SK-N-SH (cell line): ENCODE measurements around the gene CDK8. TPM values are rescaled to one million over a fixed set of nuclear protein-coding genes. Genes with fewer than 3 reads are reported as not detected.
A peak's percentile ranks its signal among the peaks of the same experiment; 100 is the strongest.

Experiments used
- CTCF ChIA-PET: fragments of 300-600, 350-600 bp; formaldehyde crosslinking; extraction: SDS; loops from one replicate; lab custom pipeline; 2021; lab: Yijun Ruan, JAX
- POLR2A ChIA-PET: fragments of 350-600 bp; sonication (Branson Sonifier 250); formaldehyde crosslinking; extraction: SDS; loops from one replicate; lab custom pipeline; 2020; ENCODE audit warnings: antibody characterized with exemption, inconsistent platforms; lab: Yijun Ruan, JAX
- DNase-seq: peaks from one replicate; pipeline ENCODE4 v3.0.0; 2012
- H2AFZ ChIP-seq: fragments of 200-600 bp; sonication (generic); 2 replicates; pipeline ENCODE4 v1.8.1; 2016; ENCODE audit warnings: antibody characterized with exemption, mild to moderate bottlenecking, low read depth
- H3F3A ChIP-seq: fragments of 200-600 bp; sonication (generic); replicated peaks from 2 replicates; pipeline ENCODE3; 2016; ENCODE audit warnings: antibody characterized with exemption, mild to moderate bottlenecking; ENCODE audit not compliant: insufficient read depth
- H3K27ac ChIP-seq, 2 experiments: fragments of 200-500 bp in 1 of 2; fragments of 200-600 bp in 1 of 2; sonication (Bioruptor generic) in 1 of 2; sonication (generic), shearing (Covaris generic) in 1 of 2; 2 replicates each; pipeline versions ENCODE4 v1.5.1 to v1.6.1; 2014 to 2016; ENCODE audit warnings: low read depth in 2 of 2, inconsistent platforms in 1 of 2, low read length in 1 of 2, mild to moderate bottlenecking in 1 of 2, mixed read lengths in 1 of 2
- H3K27me3 ChIP-seq: fragments of 200-600 bp; sonication (generic), shearing (Covaris generic); 2 replicates; pipeline ENCODE4 v1.6.1; 2016; ENCODE audit warnings: mixed run types; ENCODE audit not compliant: insufficient read depth
- H3K36me3 ChIP-seq, 2 experiments: fragments of 200-500 bp in 1 of 2; fragments of 200-600 bp in 1 of 2; sonication (Bioruptor generic) in 1 of 2; sonication (generic) in 1 of 2; replicated peaks in 1 of 2; 2 replicates each; pipeline versions ENCODE3 to v1.5.1; 2014 to 2016; ENCODE audit warnings: low read length in 1 of 2, mild to moderate bottlenecking in 1 of 2; ENCODE audit not compliant: insufficient read depth in 2 of 2, control insufficient read depth in 1 of 2
- H3K4me1 ChIP-seq, 2 experiments: fragments of 200-500 bp in 1 of 2; fragments of 200-600 bp in 1 of 2; sonication (Bioruptor generic) in 1 of 2; sonication (generic), shearing (Covaris generic) in 1 of 2; 2 replicates each; pipeline versions ENCODE4 v1.5.1 to v1.6.1; 2014 to 2016; ENCODE audit warnings: low read depth in 1 of 2, low read length in 1 of 2, mixed run types in 1 of 2; ENCODE audit not compliant: insufficient read depth in 2 of 2, control insufficient read depth in 1 of 2
- H3K4me2 ChIP-seq: fragments of 200-600 bp; sonication (generic), shearing (Covaris generic); 2 replicates; pipeline ENCODE4 v1.6.1; 2017; ENCODE audit warnings: mixed run types
- H3K4me3 ChIP-seq, 2 experiments: fragments of 200-500 bp in 1 of 2; fragments of 200-600 bp in 1 of 2; sonication (Bioruptor generic) in 1 of 2; sonication (generic), shearing (Covaris generic) in 1 of 2; 2 replicates each; pipeline versions ENCODE4 v1.5.1 to v1.8.1; 2014 to 2016; ENCODE audit warnings: low read depth in 2 of 2, inconsistent platforms in 1 of 2, low read length in 1 of 2, mild to moderate bottlenecking in 1 of 2, mixed read lengths in 1 of 2, moderate library complexity in 1 of 2
- H3K79me2 ChIP-seq: fragments of 200-600 bp; sonication (generic); 2 replicates; pipeline ENCODE4 v1.8.1; 2017; ENCODE audit warnings: mild to moderate bottlenecking; ENCODE audit not compliant: insufficient read depth
- H3K9ac ChIP-seq: fragments of 200-600 bp; sonication (generic); 2 replicates; pipeline ENCODE4 v1.6.1; 2017; ENCODE audit warnings: mixed run types
- H3K9me2 ChIP-seq: fragments of 200-600 bp; sonication (generic); 2 replicates; pipeline ENCODE4 v1.6.1; 2017; ENCODE audit warnings: mixed run types
- H3K9me3 ChIP-seq: fragments of 200-600 bp; sonication (generic); 2 replicates; pipeline ENCODE4 v1.6.1; 2017; ENCODE audit warnings: mixed run types, mild to moderate bottlenecking, moderate library complexity
- H4K20me1 ChIP-seq: fragments of 200-600 bp; sonication (generic); 2 replicates; pipeline ENCODE4 v1.6.1; 2017; ENCODE audit warnings: mild to moderate bottlenecking, mixed run types; ENCODE audit not compliant: insufficient read depth
- CHD2 ChIP-seq: fragments of 150-350 bp; IDR thresholded peaks from 2 replicates; pipeline ENCODE4 v1.6.1; 2018; ENCODE audit warnings: low read length; ENCODE audit not compliant: partially characterized antibody
- EP300 ChIP-seq, 2 experiments: IDR thresholded peaks; 2 replicates each; pipeline versions ENCODE4 v1.4.0 to v1.6.1; 2012; ENCODE audit warnings: borderline replicate concordance in 1 of 2, low read depth in 1 of 2, low read length in 1 of 2
- NFIC ChIP-seq: IDR thresholded peaks from 2 replicates; pipeline ENCODE4 v1.4.0; 2012; ENCODE audit warnings: borderline replicate concordance
- RFX5 ChIP-seq: IDR thresholded peaks from 2 replicates; pipeline ENCODE4 v1.6.1; 2012; ENCODE audit warnings: mild to moderate bottlenecking, improper control_type of control experiment, low read length
- SIN3A ChIP-seq: IDR thresholded peaks from 2 replicates; pipeline ENCODE4 v1.6.1; 2012; ENCODE audit warnings: low read depth, mild to moderate bottlenecking, low read length, moderate library complexity, borderline replicate concordance
- SMC3 ChIP-seq: IDR thresholded peaks from 2 replicates; pipeline ENCODE4 v1.6.1; 2012; ENCODE audit warnings: low read depth, low read length, improper control_type of control experiment
- TCF12 ChIP-seq: IDR thresholded peaks from 2 replicates; pipeline ENCODE4 v1.4.0; 2012
- WGBS: methylation state at CpG from one replicate; pipeline ENCODE4 v1.1.6; 2017; ENCODE audit warnings: low lambda C conversion rate; 5-methylcytosine and 5-hydroxymethylcytosine counted together
- polyA plus RNA-seq, 3 experiments: library from polyadenylated mRNA; depleted of rRNA; stranded (reverse); fragments of >200 nt; gene quantifications; 2 replicates each; pipeline ENCODE4 v1.2.3, GENCODE V29; 2012
- TF ChIP-seq, protein P1 (sequence below): fragments of 150-350 bp; IDR thresholded peaks from 2 replicates; pipeline ENCODE4 v1.6.1; 2017; ENCODE audit warnings: antibody characterized with exemption, low read length, low read depth, borderline replicate concordance
- TF ChIP-seq, protein P2 (sequence below): IDR thresholded peaks from 2 replicates; pipeline ENCODE4 v1.6.1; 2012; ENCODE audit warnings: mild to moderate bottlenecking, low read depth, low read length, moderate library complexity
- TF ChIP-seq, protein P3 (sequence below): fragments of 200-600 bp; sonication (generic); IDR thresholded peaks from 2 replicates; pipeline ENCODE4 v1.6.1; 2017; ENCODE audit warnings: antibody characterized with exemption, mild to moderate bottlenecking, moderate library complexity
- TF ChIP-seq, protein P4 (sequence below): IDR thresholded peaks from 2 replicates; pipeline ENCODE4; 2012

The CDK8 gene
- polyA plus RNA-seq, 1 of the 3 experiments (the other 2 are of a cell fraction), result 10.1 TPM

DNA sequence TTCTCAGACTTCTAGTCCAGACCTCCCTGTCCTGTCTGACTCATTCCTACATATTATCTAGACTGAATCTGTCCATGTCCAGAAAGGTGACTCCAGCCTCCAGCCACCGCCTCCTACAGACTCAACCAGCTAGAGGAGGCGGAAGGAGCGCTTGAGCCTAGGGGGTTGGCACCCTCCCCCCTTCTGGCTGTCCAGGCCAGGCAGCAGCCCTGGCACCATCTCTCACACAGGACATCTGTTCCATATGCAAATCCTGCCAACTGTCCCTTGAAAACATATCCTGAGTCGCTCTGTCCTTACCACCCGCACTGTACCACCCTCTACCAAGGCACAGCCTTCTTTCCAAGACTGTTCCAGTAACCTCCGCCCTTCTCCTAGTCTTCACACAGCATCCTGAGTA lies 152.9 kb downstream of the CDK8 start:
- POLR2A ChIA-PET, result no interaction called here
- no peak overlapping the region for H2AFZ ChIP-seq
- CTCF ChIA-PET, result interaction anchor here (1.1 kb wide), 1 partner anchor 30 kb away, joined by 3 read pairs; no protein-coding TSS in a partner anchor
- H3K79me2 ChIP-seq, result no peaks in the 10 kb centered on the region
- no peaks in the 10 kb centered on the region for H3K9me3 ChIP-seq
- TF ChIP-seq TCF12, result no peak
- TF ChIP-seq, protein P1, sequence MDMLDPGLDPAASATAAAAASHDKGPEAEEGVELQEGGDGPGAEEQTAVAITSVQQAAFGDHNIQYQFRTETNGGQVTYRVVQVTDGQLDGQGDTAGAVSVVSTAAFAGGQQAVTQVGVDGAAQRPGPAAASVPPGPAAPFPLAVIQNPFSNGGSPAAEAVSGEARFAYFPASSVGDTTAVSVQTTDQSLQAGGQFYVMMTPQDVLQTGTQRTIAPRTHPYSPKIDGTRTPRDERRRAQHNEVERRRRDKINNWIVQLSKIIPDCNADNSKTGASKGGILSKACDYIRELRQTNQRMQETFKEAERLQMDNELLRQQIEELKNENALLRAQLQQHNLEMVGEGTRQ, result no peak
- H3K27me3 ChIP-seq, result no peaks in the 10 kb centered on the region
- no peaks in the 10 kb centered on the region for H3F3A ChIP-seq
- no peaks in the 10 kb centered on the region for H3K9me2 ChIP-seq
- no peak for DNase-seq
- H3K9ac ChIP-seq, result no peak overlapping the region
- no peak overlapping the region for H3K27ac ChIP-seq
- no peak overlapping the region for H3K4me3 ChIP-seq
- H3K4me1 ChIP-seq, result no peaks in the 10 kb centered on the region; a peak in 1 of 4 replicates
- peaks cover 18 to 32% of the 10 kb centered on the region in 2 experiments for H3K36me3 ChIP-seq
- WGBS, result 85% methylated on average over 6 of the region's 6 CpGs
- no peak overlapping the region for H3K4me2 ChIP-seq
- H4K20me1 ChIP-seq, result no peaks in the 10 kb centered on the region

DNA sequence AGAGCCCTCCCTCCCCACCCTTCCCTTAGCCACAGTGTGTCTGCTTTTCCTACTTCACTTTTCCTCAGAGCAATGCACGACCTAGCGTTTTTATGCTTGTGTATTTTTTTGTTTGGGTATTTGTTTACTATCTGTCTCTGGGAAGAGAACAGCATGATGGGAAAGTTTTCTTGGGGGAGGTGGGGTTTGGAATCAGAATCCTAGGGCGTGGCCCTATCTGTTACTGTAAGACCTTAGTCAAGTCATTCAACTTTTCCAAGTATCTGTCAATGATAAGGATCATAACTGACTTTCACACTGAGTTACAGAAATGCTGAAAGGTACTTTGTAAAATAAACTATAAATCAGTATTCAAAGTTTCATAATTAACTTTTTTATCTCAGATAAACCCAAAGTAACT lies 157.3 kb downstream of the CDK8 start:
- no peak overlapping the region for H2AFZ ChIP-seq
- no peak overlapping the region for H3K4me3 ChIP-seq
- 91% methylated on average over 3 of the region's 3 CpGs for WGBS
- H3K27me3 ChIP-seq, result no peaks in the 10 kb centered on the region
- no peaks in the 10 kb centered on the region for H3F3A ChIP-seq
- H3K9me3 ChIP-seq, result no peaks in the 10 kb centered on the region
- POLR2A ChIA-PET, result no interaction called here
- H4K20me1 ChIP-seq, result no peaks in the 10 kb centered on the region
- H3K79me2 ChIP-seq, result no peaks in the 10 kb centered on the region
- CTCF ChIA-PET, result interaction anchor here (1.0 to 1.2 kb wide), 2 partner anchors 21 to 51 kb away, joined by 3 to 4 read pairs; no protein-coding TSS in a partner anchor
- no peak for DNase-seq
- H3K9me2 ChIP-seq, result no peaks in the 10 kb centered on the region
- TF ChIP-seq SMC3 (no peak), TCF12 (no peak), CHD2 (no peak)
- peaks cover 0 to 4% of the 10 kb centered on the region in 2 experiments; a peak in 2 of 4 replicates for H3K4me1 ChIP-seq
- H3K4me2 ChIP-seq, result no peak overlapping the region
- no peak overlapping the region for H3K27ac ChIP-seq
- H3K9ac ChIP-seq, result no peak overlapping the region
- peaks cover 0 to 10% of the 10 kb centered on the region in 2 experiments for H3K36me3 ChIP-seq

DNA sequence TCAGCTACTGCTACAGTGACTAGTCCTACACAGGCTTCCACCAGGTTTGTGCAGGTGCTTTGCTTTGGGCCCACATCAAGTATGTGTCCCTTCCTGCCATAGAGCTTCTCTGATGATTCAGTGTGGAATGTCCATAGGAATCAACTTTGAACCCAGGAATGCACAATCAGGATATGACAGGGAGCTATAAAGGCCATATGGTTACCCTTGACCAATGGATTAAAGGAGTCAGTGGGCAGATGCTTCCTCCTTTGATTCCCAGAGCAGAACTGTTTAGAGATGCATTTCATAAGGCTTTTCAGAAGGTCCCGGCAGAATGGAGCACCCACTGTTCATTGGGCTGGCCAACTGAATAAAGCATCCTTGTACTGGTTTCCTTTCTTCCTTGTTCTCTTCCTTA lies 158.3 kb downstream of the CDK8 start:
- Histone ChIP-seq H3F3A (no peaks in the 10 kb centered on the region), H3K9me2 (no peaks in the 10 kb centered on the region), H3K9ac (no peak overlapping the region), H3K9me3 (no peaks in the 10 kb centered on the region), H3K36me3 (peaks cover 0 to 5% of the 10 kb centered on the region in 2 experiments), H4K20me1 (no peaks in the 10 kb centered on the region), H3K4me1 (peaks cover 0 to 4% of the 10 kb centered on the region in 2 experiments; a peak in 2 of 4 replicates), H3K4me3 (no peak overlapping the region), H3K27me3 (no peaks in the 10 kb centered on the region), H3K79me2 (no peaks in the 10 kb centered on the region), H3K27ac (peak overlapping the region in 1 of 2 experiments; percentile 77; a peak in 1 of 4 replicates), H3K4me2 (no peak overlapping the region), H2AFZ (no peak overlapping the region)
- no peak for DNase-seq
- 100% methylated on average over 1 of the region's 1 CpG for WGBS
- POLR2A ChIA-PET, result no interaction called here
- CTCF ChIA-PET, result interaction anchor here (1.0 to 1.2 kb wide), 4 partner anchors 22 to 157 kb away, joined by 3 to 6 read pairs (median 4); no protein-coding TSS in a partner anchor
- TF ChIP-seq, protein P2, sequence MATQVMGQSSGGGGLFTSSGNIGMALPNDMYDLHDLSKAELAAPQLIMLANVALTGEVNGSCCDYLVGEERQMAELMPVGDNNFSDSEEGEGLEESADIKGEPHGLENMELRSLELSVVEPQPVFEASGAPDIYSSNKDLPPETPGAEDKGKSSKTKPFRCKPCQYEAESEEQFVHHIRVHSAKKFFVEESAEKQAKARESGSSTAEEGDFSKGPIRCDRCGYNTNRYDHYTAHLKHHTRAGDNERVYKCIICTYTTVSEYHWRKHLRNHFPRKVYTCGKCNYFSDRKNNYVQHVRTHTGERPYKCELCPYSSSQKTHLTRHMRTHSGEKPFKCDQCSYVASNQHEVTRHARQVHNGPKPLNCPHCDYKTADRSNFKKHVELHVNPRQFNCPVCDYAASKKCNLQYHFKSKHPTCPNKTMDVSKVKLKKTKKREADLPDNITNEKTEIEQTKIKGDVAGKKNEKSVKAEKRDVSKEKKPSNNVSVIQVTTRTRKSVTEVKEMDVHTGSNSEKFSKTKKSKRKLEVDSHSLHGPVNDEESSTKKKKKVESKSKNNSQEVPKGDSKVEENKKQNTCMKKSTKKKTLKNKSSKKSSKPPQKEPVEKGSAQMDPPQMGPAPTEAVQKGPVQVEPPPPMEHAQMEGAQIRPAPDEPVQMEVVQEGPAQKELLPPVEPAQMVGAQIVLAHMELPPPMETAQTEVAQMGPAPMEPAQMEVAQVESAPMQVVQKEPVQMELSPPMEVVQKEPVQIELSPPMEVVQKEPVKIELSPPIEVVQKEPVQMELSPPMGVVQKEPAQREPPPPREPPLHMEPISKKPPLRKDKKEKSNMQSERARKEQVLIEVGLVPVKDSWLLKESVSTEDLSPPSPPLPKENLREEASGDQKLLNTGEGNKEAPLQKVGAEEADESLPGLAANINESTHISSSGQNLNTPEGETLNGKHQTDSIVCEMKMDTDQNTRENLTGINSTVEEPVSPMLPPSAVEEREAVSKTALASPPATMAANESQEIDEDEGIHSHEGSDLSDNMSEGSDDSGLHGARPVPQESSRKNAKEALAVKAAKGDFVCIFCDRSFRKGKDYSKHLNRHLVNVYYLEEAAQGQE, result no peak
- TF ChIP-seq SIN3A, result no peak
- TF ChIP-seq, protein P1, result no peak
- TF ChIP-seq NFIC, result no peak
- no peak for TF ChIP-seq EP300 (IDR thresholded peaks at IDR 0.05; ENCODE audit: borderline replicate concordance in 1 of 2, low read depth in 1 of 2, low read length in 1 of 2)
- TF ChIP-seq, protein P3, sequence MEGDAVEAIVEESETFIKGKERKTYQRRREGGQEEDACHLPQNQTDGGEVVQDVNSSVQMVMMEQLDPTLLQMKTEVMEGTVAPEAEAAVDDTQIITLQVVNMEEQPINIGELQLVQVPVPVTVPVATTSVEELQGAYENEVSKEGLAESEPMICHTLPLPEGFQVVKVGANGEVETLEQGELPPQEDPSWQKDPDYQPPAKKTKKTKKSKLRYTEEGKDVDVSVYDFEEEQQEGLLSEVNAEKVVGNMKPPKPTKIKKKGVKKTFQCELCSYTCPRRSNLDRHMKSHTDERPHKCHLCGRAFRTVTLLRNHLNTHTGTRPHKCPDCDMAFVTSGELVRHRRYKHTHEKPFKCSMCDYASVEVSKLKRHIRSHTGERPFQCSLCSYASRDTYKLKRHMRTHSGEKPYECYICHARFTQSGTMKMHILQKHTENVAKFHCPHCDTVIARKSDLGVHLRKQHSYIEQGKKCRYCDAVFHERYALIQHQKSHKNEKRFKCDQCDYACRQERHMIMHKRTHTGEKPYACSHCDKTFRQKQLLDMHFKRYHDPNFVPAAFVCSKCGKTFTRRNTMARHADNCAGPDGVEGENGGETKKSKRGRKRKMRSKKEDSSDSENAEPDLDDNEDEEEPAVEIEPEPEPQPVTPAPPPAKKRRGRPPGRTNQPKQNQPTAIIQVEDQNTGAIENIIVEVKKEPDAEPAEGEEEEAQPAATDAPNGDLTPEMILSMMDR, result no peak
- no peak for TF ChIP-seq SMC3
- TF ChIP-seq CHD2, result no peak
- no peak for TF ChIP-seq RFX5
- TF ChIP-seq, protein P4, sequence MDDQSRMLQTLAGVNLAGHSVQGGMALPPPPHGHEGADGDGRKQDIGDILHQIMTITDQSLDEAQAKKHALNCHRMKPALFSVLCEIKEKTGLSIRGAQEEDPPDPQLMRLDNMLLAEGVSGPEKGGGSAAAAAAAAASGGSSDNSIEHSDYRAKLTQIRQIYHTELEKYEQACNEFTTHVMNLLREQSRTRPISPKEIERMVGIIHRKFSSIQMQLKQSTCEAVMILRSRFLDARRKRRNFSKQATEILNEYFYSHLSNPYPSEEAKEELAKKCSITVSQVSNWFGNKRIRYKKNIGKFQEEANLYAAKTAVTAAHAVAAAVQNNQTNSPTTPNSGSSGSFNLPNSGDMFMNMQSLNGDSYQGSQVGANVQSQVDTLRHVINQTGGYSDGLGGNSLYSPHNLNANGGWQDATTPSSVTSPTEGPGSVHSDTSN, result no peak
